H9 (cell line): ENCODE data around the gene OR2S2. TPM values are rescaled to one million over a fixed set of nuclear protein-coding genes. Genes with fewer than 3 reads are reported as not detected.

Experiments
- DNase-seq: peaks from one replicate; pipeline ENCODE4 v3.0.0-alpha.2; 2017
- H2AFZ ChIP-seq: one replicate; pipeline ENCODE4 v1.6.1; 2013; ENCODE audit warnings: mild to moderate bottlenecking, low read length, control low read depth, moderate library complexity
- H2AK5ac ChIP-seq: 2 replicates; pipeline ENCODE4 v1.6.1; 2013; ENCODE audit warnings: low read length, control low read depth, mixed read lengths; ENCODE audit not compliant: insufficient read length
- H2BK120ac ChIP-seq: one replicate; pipeline ENCODE4 v1.6.1; 2013; ENCODE audit warnings: low read depth, mild to moderate bottlenecking, low read length, control low read depth, inconsistent platforms; ENCODE audit not compliant: poor library complexity, severe bottlenecking
- H2BK12ac ChIP-seq: 2 replicates; pipeline ENCODE4 v1.6.1; 2013; ENCODE audit warnings: low read length, control low read depth, mixed read lengths, low read depth; ENCODE audit not compliant: insufficient read length
- H2BK15ac ChIP-seq: 2 replicates; pipeline ENCODE4 v1.6.1; 2013; ENCODE audit warnings: low read depth, low read length, control low read depth
- H2BK20ac ChIP-seq: one replicate; pipeline ENCODE4 v1.6.1; 2013; ENCODE audit warnings: low read depth, mild to moderate bottlenecking, low read length, control low read depth, inconsistent platforms; ENCODE audit not compliant: poor library complexity, severe bottlenecking
- H2BK5ac ChIP-seq: 2 replicates; pipeline ENCODE4 v1.6.1; 2013; ENCODE audit warnings: low read length, control low read depth, mixed read lengths; ENCODE audit not compliant: insufficient read length
- H3K14ac ChIP-seq: 2 replicates; pipeline ENCODE4 v1.6.1; 2013; ENCODE audit warnings: low read length, control low read depth; ENCODE audit not compliant: insufficient read depth
- H3K18ac ChIP-seq: 2 replicates; pipeline ENCODE4 v1.6.1; 2013; ENCODE audit warnings: low read depth, mild to moderate bottlenecking, mixed read lengths, low read length, control low read depth; ENCODE audit not compliant: insufficient read length
- H3K23ac ChIP-seq: 2 replicates; pipeline ENCODE4 v1.6.1; 2013; ENCODE audit warnings: low read length, control low read depth, mixed read lengths, low read depth; ENCODE audit not compliant: insufficient read length
- H3K23me2 ChIP-seq: 2 replicates; pipeline ENCODE4 v1.6.1; 2013; ENCODE audit warnings: low read depth, mild to moderate bottlenecking, mixed read lengths, low read length, control low read depth; ENCODE audit not compliant: insufficient read length, poor library complexity, severe bottlenecking
- H3K27ac ChIP-seq: 2 replicates; pipeline ENCODE4 v1.5.1; 2013; ENCODE audit warnings: low read length, control low read depth, mixed read lengths, low read depth; ENCODE audit not compliant: insufficient read length
- H3K27me3 ChIP-seq: 2 replicates; pipeline ENCODE4 v1.6.1; 2013; ENCODE audit warnings: low read length, control low read depth, inconsistent platforms; ENCODE audit not compliant: insufficient read depth
- H3K4ac ChIP-seq: 2 replicates; pipeline ENCODE4 v1.6.1; 2013; ENCODE audit warnings: low read depth, mild to moderate bottlenecking, control low read depth, inconsistent platforms, low read length, moderate library complexity
- H3K4me1 ChIP-seq: 2 replicates; pipeline ENCODE4 v1.6.1; 2013; ENCODE audit warnings: low read length, control low read depth, inconsistent platforms; ENCODE audit not compliant: insufficient read depth
- H3K4me2 ChIP-seq: 2 replicates; pipeline ENCODE4 v1.6.1; 2013; ENCODE audit warnings: low read length, control low read depth, mixed read lengths; ENCODE audit not compliant: insufficient read length, insufficient read depth
- H3K56ac ChIP-seq: 2 replicates; pipeline ENCODE4 v1.6.1; 2013; ENCODE audit warnings: low read depth, mild to moderate bottlenecking, mixed read lengths, low read length, control low read depth; ENCODE audit not compliant: insufficient read length
- H3K79me1 ChIP-seq: 2 replicates; pipeline ENCODE4 v1.6.1; 2013; ENCODE audit warnings: low read depth, mild to moderate bottlenecking, moderate library complexity, low read length, control low read depth, inconsistent platforms; ENCODE audit not compliant: insufficient read depth, poor library complexity, severe bottlenecking
- H3K79me2 ChIP-seq: 2 replicates; pipeline ENCODE4 v1.6.1; 2013; ENCODE audit warnings: low read length, control low read depth, inconsistent platforms; ENCODE audit not compliant: insufficient read depth
- H3K9ac ChIP-seq: 2 replicates; pipeline ENCODE4 v1.6.1; 2013; ENCODE audit warnings: low read length, control low read depth, mixed read lengths; ENCODE audit not compliant: insufficient read length; ENCODE audit errors: extremely low read depth
- H3K9me3 ChIP-seq: one replicate; pipeline ENCODE4 v1.6.1; 2013; ENCODE audit warnings: low read depth, low read length, inconsistent platforms; ENCODE audit not compliant: control insufficient read depth
- H3T11ph ChIP-seq: one replicate; pipeline ENCODE4 v1.6.1; 2013; ENCODE audit warnings: mild to moderate bottlenecking, low read length, control low read depth, inconsistent platforms
- H4K20me1 ChIP-seq: one replicate; pipeline ENCODE4 v1.6.1; 2013; ENCODE audit not compliant: control insufficient read depth, insufficient read length, insufficient read depth
- H4K5ac ChIP-seq: 2 replicates; pipeline ENCODE4 v1.6.1; 2013; ENCODE audit warnings: low read depth, mild to moderate bottlenecking, mixed read lengths, low read length, control low read depth; ENCODE audit not compliant: insufficient read length
- H4K8ac ChIP-seq: replicated peaks from 2 replicates; pipeline ENCODE4 v1.6.1; 2013; ENCODE audit warnings: low read length, control low read depth, mixed read lengths, low read depth; ENCODE audit not compliant: insufficient read length
- H4K91ac ChIP-seq: 2 replicates; pipeline ENCODE4 v1.6.1; 2013; ENCODE audit warnings: low read depth, mild to moderate bottlenecking, moderate library complexity, mixed read lengths, low read length, control low read depth; ENCODE audit not compliant: insufficient read length
- H3K27ac Mint-ChIP-seq, 3 experiments: 2 replicates in 2 of 3; 3 replicates in 1 of 3; pipeline ENCODE4 v1.8.0; 2020 to 2021; ENCODE audit warnings: mixed read lengths in 3 of 3, mild to moderate bottlenecking in 1 of 3, moderate library complexity in 1 of 3
- H3K27me3 Mint-ChIP-seq: 2 replicates; pipeline ENCODE4 v1.8.0; 2021; ENCODE audit warnings: low read depth, mild to moderate bottlenecking, moderate library complexity, mixed read lengths
- H3K36me3 Mint-ChIP-seq, 3 experiments: 2 replicates in 2 of 3; 3 replicates in 1 of 3; pipeline ENCODE4 v1.8.0; 2020 to 2021; ENCODE audit warnings: low read depth in 3 of 3, mixed read lengths in 3 of 3; ENCODE audit not compliant: insufficient read depth in 1 of 3
- H3K4me1 Mint-ChIP-seq, 2 experiments: 2 replicates each; pipeline ENCODE4 v1.8.0; 2020; ENCODE audit warnings: mixed read lengths in 2 of 2
- H3K4me3 Mint-ChIP-seq, 2 experiments: 2 replicates in 1 of 2; 3 replicates in 1 of 2; pipeline ENCODE4 v1.8.0; 2020 to 2021; ENCODE audit warnings: mild to moderate bottlenecking in 2 of 2, mixed read lengths in 2 of 2, moderate library complexity in 1 of 2
- H3K9me3 Mint-ChIP-seq, 2 experiments: 2 replicates in 1 of 2; 3 replicates in 1 of 2; pipeline ENCODE4 v1.8.0; 2020; ENCODE audit warnings: mild to moderate bottlenecking in 2 of 2, mixed read lengths in 2 of 2, moderate library complexity in 1 of 2
- WGBS: extraction: QIAGEN DNeasy Blood & Tissue Kit; methylation state at CpG from one replicate; pipeline ENCODE4 v1.1.7; 2013; ENCODE audit warnings: missing lambda C conversion rate, low lambda C conversion rate, mixed read lengths; ENCODE audit not compliant: insufficient read length; ENCODE audit errors: extremely low coverage; 5-methylcytosine and 5-hydroxymethylcytosine counted together
- total RNA-seq: library from RNA; stranded (reverse); gene quantifications from 2 replicates; pipeline ENCODE4 v1.2.1, GENCODE V29; 2021
- TF ChIP-seq, protein P1 (sequence below): fragments of 200-600 bp; sonication (generic); conservative IDR thresholded peaks from 3 replicates; pipeline ENCODE4 v1.8.0; 2021; ENCODE audit warnings: antibody characterized with exemption, mild to moderate bottlenecking

Gene OR2S2
- total RNA-seq, 1 experiment from 2014 or later, result not detected

GRCh38 chr9:35948451-35948850 lies 9.5 kb downstream of the OR2S2 start:
- H2BK120ac ChIP-seq, result no peak overlapping the region
- no peak overlapping the region for H4K8ac ChIP-seq
- no peak overlapping the region for H2AFZ ChIP-seq
- TF ChIP-seq, protein P1, sequence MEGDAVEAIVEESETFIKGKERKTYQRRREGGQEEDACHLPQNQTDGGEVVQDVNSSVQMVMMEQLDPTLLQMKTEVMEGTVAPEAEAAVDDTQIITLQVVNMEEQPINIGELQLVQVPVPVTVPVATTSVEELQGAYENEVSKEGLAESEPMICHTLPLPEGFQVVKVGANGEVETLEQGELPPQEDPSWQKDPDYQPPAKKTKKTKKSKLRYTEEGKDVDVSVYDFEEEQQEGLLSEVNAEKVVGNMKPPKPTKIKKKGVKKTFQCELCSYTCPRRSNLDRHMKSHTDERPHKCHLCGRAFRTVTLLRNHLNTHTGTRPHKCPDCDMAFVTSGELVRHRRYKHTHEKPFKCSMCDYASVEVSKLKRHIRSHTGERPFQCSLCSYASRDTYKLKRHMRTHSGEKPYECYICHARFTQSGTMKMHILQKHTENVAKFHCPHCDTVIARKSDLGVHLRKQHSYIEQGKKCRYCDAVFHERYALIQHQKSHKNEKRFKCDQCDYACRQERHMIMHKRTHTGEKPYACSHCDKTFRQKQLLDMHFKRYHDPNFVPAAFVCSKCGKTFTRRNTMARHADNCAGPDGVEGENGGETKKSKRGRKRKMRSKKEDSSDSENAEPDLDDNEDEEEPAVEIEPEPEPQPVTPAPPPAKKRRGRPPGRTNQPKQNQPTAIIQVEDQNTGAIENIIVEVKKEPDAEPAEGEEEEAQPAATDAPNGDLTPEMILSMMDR, result no peak
- H3K23ac ChIP-seq, result no peak overlapping the region
- H4K20me1 ChIP-seq, result no peaks in the 10 kb centered on the region
- no peak overlapping the region for H2AK5ac ChIP-seq
- H3K9ac ChIP-seq, result no peak overlapping the region
- H3K9me3 ChIP-seq, result no peaks in the 10 kb centered on the region
- H3K4me2 ChIP-seq, result no peak overlapping the region
- H2BK12ac ChIP-seq, result no peak overlapping the region
- H2BK20ac ChIP-seq, result no peak overlapping the region
- Mint-ChIP-seq H3K4me1 (peaks cover 2 to 10% of the 10 kb centered on the region in 2 experiments), H3K27me3 (peaks cover 49% of the 10 kb centered on the region), H3K9me3 (peaks cover 3 to 9% of the 10 kb centered on the region in 2 experiments; a peak in 4 of 5 replicates), H3K4me3 (no peak overlapping the region), H3K36me3 (peaks cover 0 to 5% (median 2%) of the 10 kb centered on the region in 3 experiments; a peak in 3 of 7 replicates), H3K27ac (no peak overlapping the region)
- H3T11ph ChIP-seq, result no peak overlapping the region
- no peaks in the 10 kb centered on the region for H3K79me1 ChIP-seq
- H3K18ac ChIP-seq, result no peak overlapping the region
- no peak overlapping the region for H4K91ac ChIP-seq
- no peak overlapping the region for H3K4ac ChIP-seq
- no peaks in the 10 kb centered on the region for H3K23me2 ChIP-seq
- no CpG with 5 or more reads among the region's 2 CpGs for WGBS
- DNase-seq, result no peak
- no peak overlapping the region for H3K56ac ChIP-seq
- H3K27me3 ChIP-seq, result no peaks in the 10 kb centered on the region; the same call in 1 of the 2 replicates
- no peak overlapping the region for H2BK15ac ChIP-seq
- H2BK5ac ChIP-seq, result no peak overlapping the region
- H3K14ac ChIP-seq, result no peak overlapping the region
- peaks cover 3% of the 10 kb centered on the region; the same call in 1 of the 2 replicates for H3K4me1 ChIP-seq
- no peaks in the 10 kb centered on the region for H3K79me2 ChIP-seq
- no peak overlapping the region for H3K27ac ChIP-seq
- H4K5ac ChIP-seq, result no peak overlapping the region
